ENCODE data around the gene PEMT. TPM values are rescaled to one million over a fixed set of nuclear protein-coding genes. Genes with fewer than 3 reads are reported as not detected.

PEMT gene
- total and polyA plus RNA-seq, 2 donors (not counting 1 experiment from before 2014, with no cell fraction given), result 18.0 to 18.6 TPM

DNA sequence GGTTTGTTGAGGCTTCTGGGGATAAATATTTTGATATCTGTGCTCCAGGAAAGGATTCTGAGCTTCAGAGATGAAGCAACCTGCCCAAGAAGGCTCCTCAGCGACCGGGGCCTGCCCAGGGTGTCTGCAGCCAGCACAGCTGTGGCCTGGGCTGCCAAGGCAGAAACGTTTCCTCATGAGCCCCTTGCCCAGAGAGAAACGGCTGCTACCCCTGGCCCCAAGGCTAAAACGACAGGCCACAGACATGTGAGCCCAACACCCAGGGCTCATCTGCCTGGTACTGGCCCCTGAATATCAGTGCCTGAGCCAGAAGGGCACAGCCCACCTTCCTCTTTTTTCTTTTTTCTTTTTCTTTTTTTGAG, 49.9 kb downstream of the PEMT start:
- H3K36me3 ChIP-seq (ENCODE audit: control insufficient read depth, insufficient read depth, low read length), result no peaks in the 10 kb centered on the region
- H3K4me1 ChIP-seq (ENCODE audit: control insufficient read depth, extremely low read depth, insufficient read depth, low read length), result no peaks in the 10 kb centered on the region
- no peak overlapping the region for H3K9ac ChIP-seq (ENCODE audit: insufficient read depth, low read length)
- no peaks in the 10 kb centered on the region for H4K20me1 ChIP-seq (ENCODE audit: control insufficient read depth, extremely low read depth, insufficient read depth, low read length)
- no peak overlapping the region for H3K27ac ChIP-seq (ENCODE audit: insufficient read depth, low read length)
- H3K9me3 ChIP-seq (ENCODE audit: control insufficient read depth, insufficient read depth, low read depth, low read length), result no peaks in the 10 kb centered on the region
- H3K4me3 ChIP-seq (replicated peaks in 1 of 4; ENCODE audit: control extremely low read depth in 1 of 4, insufficient read depth in 1 of 4, low read depth in 3 of 4, low read length in 4 of 4), result no peak overlapping the region
- no peak overlapping the region for H2AFZ ChIP-seq (ENCODE audit: low read length)
- DNase-seq (ENCODE audit: low read depth in 2 of 2), result no peak
- H3K27me3 ChIP-seq (ENCODE audit: control insufficient read depth, insufficient read depth, low read length), result no peaks in the 10 kb centered on the region
- TF ChIP-seq, protein P1, sequence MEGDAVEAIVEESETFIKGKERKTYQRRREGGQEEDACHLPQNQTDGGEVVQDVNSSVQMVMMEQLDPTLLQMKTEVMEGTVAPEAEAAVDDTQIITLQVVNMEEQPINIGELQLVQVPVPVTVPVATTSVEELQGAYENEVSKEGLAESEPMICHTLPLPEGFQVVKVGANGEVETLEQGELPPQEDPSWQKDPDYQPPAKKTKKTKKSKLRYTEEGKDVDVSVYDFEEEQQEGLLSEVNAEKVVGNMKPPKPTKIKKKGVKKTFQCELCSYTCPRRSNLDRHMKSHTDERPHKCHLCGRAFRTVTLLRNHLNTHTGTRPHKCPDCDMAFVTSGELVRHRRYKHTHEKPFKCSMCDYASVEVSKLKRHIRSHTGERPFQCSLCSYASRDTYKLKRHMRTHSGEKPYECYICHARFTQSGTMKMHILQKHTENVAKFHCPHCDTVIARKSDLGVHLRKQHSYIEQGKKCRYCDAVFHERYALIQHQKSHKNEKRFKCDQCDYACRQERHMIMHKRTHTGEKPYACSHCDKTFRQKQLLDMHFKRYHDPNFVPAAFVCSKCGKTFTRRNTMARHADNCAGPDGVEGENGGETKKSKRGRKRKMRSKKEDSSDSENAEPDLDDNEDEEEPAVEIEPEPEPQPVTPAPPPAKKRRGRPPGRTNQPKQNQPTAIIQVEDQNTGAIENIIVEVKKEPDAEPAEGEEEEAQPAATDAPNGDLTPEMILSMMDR (conservative IDR thresholded peaks at IDR 0.05 in 1 of 2, IDR thresholded peaks at IDR 0.05 in 1 of 2; ENCODE audit: low read depth in 1 of 2, low read length in 2 of 2), result no peak
- no peak for TF ChIP-seq EZH2 (IDR thresholded peaks at IDR 0.05; ENCODE audit: low read length, missing control alignments)
- H3K4me2 ChIP-seq (ENCODE audit: extremely low read depth, insufficient read depth, low read length), result no peak overlapping the region
- H3K79me2 ChIP-seq (ENCODE audit: control insufficient read depth, insufficient read depth, low read length), result no peaks in the 10 kb centered on the region

DNA sequence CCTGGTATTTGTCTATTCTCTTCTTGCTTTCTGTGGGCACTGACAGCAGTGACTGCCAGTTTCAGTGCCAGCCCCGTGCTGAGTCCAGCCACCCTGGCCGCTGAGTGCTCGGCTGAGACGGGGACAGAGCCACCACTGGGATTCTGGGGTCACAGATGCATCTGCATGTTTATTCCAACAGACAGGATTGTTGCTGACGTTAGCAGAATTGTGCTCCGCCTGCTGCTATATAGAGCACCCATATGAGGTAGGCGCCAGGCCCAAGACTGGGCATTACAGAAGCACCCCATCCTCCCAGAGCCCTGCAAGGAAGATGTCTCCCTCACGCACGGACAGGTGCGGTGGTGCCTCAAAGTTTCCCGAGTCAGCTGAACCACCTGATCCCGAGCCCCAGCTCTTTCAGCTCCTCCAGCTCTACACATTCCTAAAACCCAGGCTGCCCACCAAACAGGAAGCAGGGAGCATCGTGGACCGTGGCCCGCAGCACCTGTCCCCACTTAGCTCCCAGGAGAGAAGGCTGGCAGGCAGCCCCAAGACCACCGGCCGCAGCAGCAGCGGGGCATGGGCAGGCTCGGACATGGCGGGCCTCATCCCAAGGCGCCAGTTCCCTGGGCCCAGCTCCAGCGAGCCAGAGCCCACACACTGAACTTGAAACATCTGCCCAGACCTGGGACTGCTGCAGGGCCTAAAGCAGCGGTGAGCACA, 50.4 kb downstream of the PEMT start:
- no peaks in the 10 kb centered on the region for H3K4me1 ChIP-seq (ENCODE audit: control insufficient read depth, extremely low read depth, insufficient read depth, low read length)
- no peak overlapping the region for H3K4me3 ChIP-seq (replicated peaks in 1 of 4; ENCODE audit: control extremely low read depth in 1 of 4, insufficient read depth in 1 of 4, low read depth in 3 of 4, low read length in 4 of 4)
- no peaks in the 10 kb centered on the region for H3K79me2 ChIP-seq (ENCODE audit: control insufficient read depth, insufficient read depth, low read length)
- H3K9me3 ChIP-seq (ENCODE audit: control insufficient read depth, insufficient read depth, low read depth, low read length), result no peaks in the 10 kb centered on the region
- no peak overlapping the region for H2AFZ ChIP-seq (ENCODE audit: low read length)
- no peak overlapping the region for H3K4me2 ChIP-seq (ENCODE audit: extremely low read depth, insufficient read depth, low read length)
- H4K20me1 ChIP-seq (ENCODE audit: control insufficient read depth, extremely low read depth, insufficient read depth, low read length), result no peaks in the 10 kb centered on the region
- no peaks in the 10 kb centered on the region for H3K27me3 ChIP-seq (ENCODE audit: control insufficient read depth, insufficient read depth, low read length)
- TF ChIP-seq, protein P1 (conservative IDR thresholded peaks at IDR 0.05 in 1 of 2, IDR thresholded peaks at IDR 0.05 in 1 of 2; ENCODE audit: low read depth in 1 of 2, low read length in 2 of 2), result no peak
- TF ChIP-seq EZH2 (IDR thresholded peaks at IDR 0.05; ENCODE audit: low read length, missing control alignments), result no peak
- DNase-seq (ENCODE audit: low read depth in 2 of 2), result no peak
- H3K9ac ChIP-seq (ENCODE audit: insufficient read depth, low read length), result no peak overlapping the region
- H3K36me3 ChIP-seq (ENCODE audit: control insufficient read depth, insufficient read depth, low read length), result no peaks in the 10 kb centered on the region
- H3K27ac ChIP-seq (ENCODE audit: insufficient read depth, low read length), result no peak overlapping the region

DNA sequence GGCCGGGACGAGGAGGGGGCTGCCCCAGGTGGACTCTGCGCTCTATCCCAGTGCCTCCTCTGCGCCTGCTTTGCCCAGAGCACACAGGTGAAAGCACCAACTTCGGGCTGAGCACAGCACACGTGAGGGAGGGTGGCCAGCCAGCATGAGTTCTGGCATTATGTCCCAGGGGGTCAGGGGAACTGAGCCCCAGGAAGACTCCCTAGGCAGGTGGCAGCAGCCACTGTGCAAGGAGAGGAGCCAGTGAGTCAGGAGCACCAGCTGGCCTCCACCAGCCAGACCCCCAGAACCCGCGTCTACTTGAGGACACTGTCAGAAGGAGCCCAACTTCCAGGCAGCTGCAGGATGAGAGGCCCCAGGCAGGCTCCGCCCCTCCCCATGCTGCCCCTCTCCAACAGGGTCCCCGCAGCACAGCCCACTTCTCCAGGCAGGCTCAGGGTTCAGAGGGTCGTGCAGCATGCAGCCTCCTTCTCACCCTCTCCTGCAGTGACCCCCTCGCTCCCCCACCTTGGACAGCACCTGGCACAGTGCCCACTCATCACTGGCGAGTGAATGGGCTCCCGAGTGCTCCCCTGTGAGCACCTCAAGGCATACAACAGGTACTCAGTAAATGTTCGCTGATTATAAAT, 51.1 kb downstream of the PEMT start:
- H3K79me2 ChIP-seq (ENCODE audit: control insufficient read depth, insufficient read depth, low read length), result no peaks in the 10 kb centered on the region
- H4K20me1 ChIP-seq (ENCODE audit: control insufficient read depth, extremely low read depth, insufficient read depth, low read length), result no peaks in the 10 kb centered on the region
- H3K36me3 ChIP-seq (ENCODE audit: control insufficient read depth, insufficient read depth, low read length), result no peaks in the 10 kb centered on the region
- TF ChIP-seq, protein P1 (conservative IDR thresholded peaks at IDR 0.05 in 1 of 2, IDR thresholded peaks at IDR 0.05 in 1 of 2; ENCODE audit: low read depth in 1 of 2, low read length in 2 of 2), result no peak
- no peak for TF ChIP-seq EZH2 (IDR thresholded peaks at IDR 0.05; ENCODE audit: low read length, missing control alignments)
- H3K4me2 ChIP-seq (ENCODE audit: extremely low read depth, insufficient read depth, low read length), result no peak overlapping the region
- no peaks in the 10 kb centered on the region for H3K4me1 ChIP-seq (ENCODE audit: control insufficient read depth, extremely low read depth, insufficient read depth, low read length)
- H3K4me3 ChIP-seq (replicated peaks in 1 of 4; ENCODE audit: control extremely low read depth in 1 of 4, insufficient read depth in 1 of 4, low read depth in 3 of 4, low read length in 4 of 4), result no peak overlapping the region
- no peaks in the 10 kb centered on the region for H3K27me3 ChIP-seq (ENCODE audit: control insufficient read depth, insufficient read depth, low read length)
- no peak overlapping the region for H2AFZ ChIP-seq (ENCODE audit: low read length)
- H3K9me3 ChIP-seq (ENCODE audit: control insufficient read depth, insufficient read depth, low read depth, low read length), result no peaks in the 10 kb centered on the region
- no peak overlapping the region for H3K27ac ChIP-seq (ENCODE audit: insufficient read depth, low read length)
- DNase-seq (ENCODE audit: low read depth in 2 of 2), result no peak
- no peak overlapping the region for H3K9ac ChIP-seq (ENCODE audit: insufficient read depth, low read length)

Measured in fibroblast of lung (primary cell).